Type B pancreatic cell (in vitro differentiated cells): ENCODE measurements around the gene CDKAL1. TPM values are rescaled to one million over a fixed set of nuclear protein-coding genes. Genes with fewer than 3 reads are reported as not detected.

Source experiments
- DNase-seq: peaks from one replicate; pipeline ENCODE4 v3.0.0; 2021; ENCODE audit warnings: mixed read lengths; ENCODE audit not compliant: unreplicated experiment; ENCODE audit errors: extremely low spot score
- H3K27ac Mint-ChIP-seq: 2 replicates; pipeline ENCODE4 v1.8.0; 2021; ENCODE audit warnings: mild to moderate bottlenecking, mixed read lengths
- H3K27me3 Mint-ChIP-seq: 2 replicates; pipeline ENCODE4 v1.8.0; 2021; ENCODE audit warnings: mixed read lengths
- H3K36me3 Mint-ChIP-seq: 2 replicates; pipeline ENCODE4 v1.8.0; 2021; ENCODE audit warnings: mixed read lengths
- H3K4me1 Mint-ChIP-seq: one replicate; pipeline ENCODE4 v1.8.0; 2021; ENCODE audit warnings: mixed read lengths; ENCODE audit not compliant: unreplicated experiment
- H3K4me3 Mint-ChIP-seq: 2 replicates; pipeline ENCODE4 v1.8.0; 2021; ENCODE audit warnings: mild to moderate bottlenecking, mixed read lengths
- H3K9me3 Mint-ChIP-seq: 2 replicates; pipeline ENCODE4 v1.8.0; 2021; ENCODE audit warnings: mixed read lengths
- CTCF ChIP-seq: fragments of 200-600 bp; sonication (generic); conservative IDR thresholded peaks from 2 replicates; pipeline ENCODE4 v1.5.0; 2021; ENCODE audit warnings: antibody characterized with exemption, mild to moderate bottlenecking
- total RNA-seq: library from RNA; stranded (reverse); gene quantifications from 2 replicates; pipeline ENCODE4 v1.2.1, GENCODE V29; 2021; ENCODE audit warnings: low replicate concordance

Gene CDKAL1
- total RNA-seq, 1 donor from 2014 or later = 21.0 TPM

GRCh38 chr6:21143645-21144044, 609.4 kb downstream of the CDKAL1 start:
- Mint-ChIP-seq H3K4me1 (peaks cover 40% of the 10 kb centered on the region), H3K27ac (no peak overlapping the region), H3K27me3 (no peaks in the 10 kb centered on the region), H3K36me3 (peaks cover 10% of the 10 kb centered on the region), H3K9me3 (peaks cover 10% of the 10 kb centered on the region), H3K4me3 (no peak overlapping the region)
- no peak for TF ChIP-seq CTCF
- no peak for DNase-seq

GRCh38 chr6:21144928-21145327, 610.7 kb downstream of the CDKAL1 start:
- no peak overlapping the region for H3K4me3 Mint-ChIP-seq
- peaks cover 35% of the 10 kb centered on the region for H3K4me1 Mint-ChIP-seq
- no peak overlapping the region for H3K27ac Mint-ChIP-seq
- DNase-seq = no peak
- TF ChIP-seq CTCF = no peak
- H3K36me3 Mint-ChIP-seq = peaks cover 10% of the 10 kb centered on the region
- H3K9me3 Mint-ChIP-seq = peaks cover 10% of the 10 kb centered on the region
- H3K27me3 Mint-ChIP-seq = no peaks in the 10 kb centered on the region

- Mint-ChIP-seq H3K27ac (no peak overlapping the region), H3K4me1 (peaks cover 45% of the 10 kb centered on the region), H3K9me3 (no peaks in the 10 kb centered on the region), H3K27me3 (no peaks in the 10 kb centered on the region), H3K4me3 (no peak overlapping the region), H3K36me3 (no peaks in the 10 kb centered on the region)
- DNase-seq = no peak
- TF ChIP-seq CTCF = no peak
Observed at GRCh38 chr6:21147995-21148394, 613.7 kb downstream of the CDKAL1 start.

GRCh38 chr6:21149470-21149869, 615.2 kb downstream of the CDKAL1 start:
- H3K9me3 Mint-ChIP-seq = no peaks in the 10 kb centered on the region
- H3K4me1 Mint-ChIP-seq = peaks cover 35% of the 10 kb centered on the region
- no peak for TF ChIP-seq CTCF
- H3K27ac Mint-ChIP-seq = no peak overlapping the region
- DNase-seq = no peak
- H3K27me3 Mint-ChIP-seq = no peaks in the 10 kb centered on the region
- H3K4me3 Mint-ChIP-seq = no peak overlapping the region
- no peaks in the 10 kb centered on the region for H3K36me3 Mint-ChIP-seq

GRCh38 chr6:21150667-21151066, 616.4 kb downstream of the CDKAL1 start:
- Mint-ChIP-seq H3K36me3 (no peaks in the 10 kb centered on the region), H3K4me1 (peaks cover 24% of the 10 kb centered on the region), H3K9me3 (no peaks in the 10 kb centered on the region), H3K4me3 (no peak overlapping the region), H3K27me3 (no peaks in the 10 kb centered on the region), H3K27ac (no peak overlapping the region)
- TF ChIP-seq CTCF = no peak
- DNase-seq = no peak

- Mint-ChIP-seq H3K9me3 (no peaks in the 10 kb centered on the region), H3K27me3 (no peaks in the 10 kb centered on the region), H3K4me3 (no peak overlapping the region), H3K36me3 (no peaks in the 10 kb centered on the region), H3K4me1 (peaks cover 24% of the 10 kb centered on the region), H3K27ac (no peak overlapping the region)
- no peak for TF ChIP-seq CTCF
- DNase-seq = no peak
Observed at GRCh38 chr6:21151119-21151518, 616.9 kb downstream of the CDKAL1 start.
